NCI-H187 (cell line): ENCODE data around the gene MFSD6.
A peak's percentile ranks its signal among the peaks of the same experiment; 100 is the strongest.
"Not testable (repeated sequence)": the region's sequence is repeated elsewhere in the genome, so short reads cannot be mapped to it uniquely, and the experiment has no call there.

ENCODE experiments used
- DNase-seq, 2 experiments: peaks; one replicate each; lab custom pipeline; 2025; lab: John Stamatoyannopoulos, UW

MFSD6 gene

DNA sequence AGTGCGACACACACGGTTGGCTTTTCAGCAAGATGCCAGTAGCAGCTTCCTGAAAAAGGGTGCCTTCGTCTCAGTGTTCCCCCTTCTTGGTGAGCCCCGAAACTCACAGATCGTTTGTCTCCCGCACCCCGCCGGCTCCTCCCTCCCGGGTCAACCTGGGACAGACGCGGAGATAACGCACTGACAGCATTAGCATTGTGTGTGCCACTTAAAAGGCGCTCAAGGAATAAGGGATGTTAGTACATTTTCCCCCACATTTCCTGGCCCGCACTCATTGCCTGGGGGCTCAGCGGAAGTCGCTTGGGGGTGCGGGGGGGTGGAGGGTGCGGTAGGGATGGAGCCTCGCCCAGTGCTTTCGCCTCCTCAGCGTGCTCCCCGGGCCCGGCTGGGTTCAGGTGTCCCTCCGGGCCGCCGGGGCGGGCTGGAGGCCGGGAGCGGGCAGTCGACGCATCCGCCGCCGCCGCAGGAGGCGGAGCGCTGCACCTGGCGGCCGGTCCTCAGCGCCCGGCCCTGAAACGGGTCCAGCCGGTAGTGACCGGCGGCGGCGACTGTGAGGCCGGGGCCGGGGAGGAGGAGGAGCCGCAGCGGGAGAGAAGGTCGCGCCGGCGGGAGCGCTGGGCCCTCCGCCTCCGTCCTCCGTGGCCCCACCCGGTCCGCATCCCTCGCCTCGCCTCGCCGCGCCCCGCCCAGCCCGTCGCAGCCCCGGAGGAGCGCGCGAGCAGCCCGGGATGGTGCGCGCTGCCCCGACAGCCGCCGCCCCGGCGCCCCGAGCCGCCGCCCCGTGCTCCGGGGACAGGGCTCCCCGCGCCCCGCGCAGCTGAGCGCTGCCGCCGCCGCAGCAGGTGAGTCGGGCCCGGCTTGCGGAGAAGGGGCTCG lies at the start of gene MFSD6:
TSS of gene MFSD6 (plus strand) at position 694 of the 876 bp plus-strand sequence. CDS start 27,675 bp downstream, outside the sequence.
- peak in 1 of 2 experiments; percentile 15 for DNase-seq

DNA sequence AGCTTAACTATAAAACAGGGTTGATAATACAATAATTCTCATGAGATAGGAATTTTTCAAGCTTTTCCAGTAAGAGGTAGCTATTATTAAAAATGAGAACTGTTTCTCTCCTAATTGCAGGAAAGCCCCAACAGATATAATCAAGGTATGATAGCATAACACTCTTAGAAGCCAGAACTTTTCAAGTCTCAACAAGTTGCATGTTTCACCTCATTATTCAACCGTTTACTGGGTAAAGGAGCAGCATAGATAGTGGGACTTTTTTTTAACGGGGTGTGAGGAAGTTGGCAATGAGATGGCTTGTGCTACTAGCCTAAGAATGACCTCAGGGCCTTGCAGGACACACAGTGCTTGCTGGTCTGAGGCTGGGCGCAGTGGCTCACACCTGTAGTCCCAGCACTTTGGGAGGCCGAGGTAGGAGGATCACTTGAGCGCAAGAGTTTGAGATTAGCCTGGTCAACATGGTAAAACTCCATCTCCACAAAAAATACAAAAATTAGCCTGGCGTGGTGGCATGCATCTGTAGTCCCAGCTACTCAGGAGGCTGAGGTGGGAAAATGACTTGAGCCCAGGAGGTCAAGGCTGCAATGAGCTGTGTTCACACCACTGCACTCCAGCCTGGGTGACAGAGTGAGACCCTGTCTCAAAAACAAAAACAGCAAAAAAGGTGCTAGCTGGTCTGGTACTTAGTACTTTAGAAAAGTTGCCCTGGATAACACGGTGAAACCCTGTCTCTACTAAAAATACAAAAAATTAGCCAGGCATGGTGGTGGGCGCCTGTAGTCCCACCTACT lies 49.3 kb upstream of the MFSD6 start:
- DNase-seq: not testable (repeated sequence)

DNA sequence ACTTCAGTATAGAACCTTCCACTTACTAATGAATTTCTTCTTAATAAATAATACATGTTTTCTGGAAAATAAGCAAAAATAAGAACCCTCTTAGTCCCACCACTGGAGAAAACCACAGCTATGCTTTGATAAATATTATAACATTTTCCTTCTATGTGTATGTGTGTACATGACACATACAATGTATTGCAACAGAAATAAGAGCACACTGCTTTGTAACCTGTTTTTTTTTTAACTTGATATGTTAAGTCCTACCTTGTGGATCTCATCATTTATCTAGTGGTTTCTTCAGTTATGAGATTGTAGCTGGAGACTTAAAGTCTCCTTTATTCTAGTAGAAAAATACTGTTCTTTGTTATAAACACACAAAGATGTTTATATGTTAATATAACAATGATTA lies 47.6 kb upstream of the MFSD6 start:
- DNase-seq: no peak

DNA sequence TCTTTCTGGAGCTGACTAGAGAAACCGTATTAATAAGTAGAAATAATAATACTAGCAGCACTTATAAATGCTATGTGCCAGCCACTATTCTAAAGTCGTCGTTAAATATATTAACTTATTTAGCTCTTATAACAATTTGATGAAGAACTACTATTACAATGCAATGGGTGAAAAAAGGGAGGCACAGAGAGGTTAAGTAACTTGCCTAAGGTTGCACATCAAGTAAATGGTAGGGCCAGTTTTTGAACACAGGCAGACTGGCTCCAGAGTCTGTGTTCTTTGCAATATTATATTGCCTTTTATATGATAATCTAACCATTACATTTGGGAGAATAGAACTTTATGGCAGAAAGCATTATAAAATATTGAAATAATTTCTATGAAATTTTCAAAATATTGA lies 47.2 kb upstream of the MFSD6 start:
- DNase-seq: no peak

DNA sequence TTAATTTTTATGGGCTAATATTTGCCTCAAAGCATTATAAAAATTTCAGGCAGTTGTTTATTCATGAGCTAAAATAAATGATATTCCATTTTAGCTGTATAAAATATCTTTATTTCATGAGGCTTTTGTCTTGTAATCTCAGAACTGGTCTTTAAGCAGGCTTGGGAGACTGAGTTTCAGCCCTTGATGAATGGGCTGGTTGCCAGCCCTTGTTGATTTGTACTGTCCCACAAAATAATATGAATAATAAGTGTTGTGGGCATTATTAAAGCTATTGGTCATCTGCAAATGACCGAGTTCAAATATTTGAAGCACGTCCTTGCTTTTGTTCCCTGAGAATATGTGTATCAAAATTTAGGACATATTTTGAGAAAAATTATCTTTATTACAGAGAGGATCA lies 46.6 kb upstream of the MFSD6 start:
- DNase-seq: no peak

DNA sequence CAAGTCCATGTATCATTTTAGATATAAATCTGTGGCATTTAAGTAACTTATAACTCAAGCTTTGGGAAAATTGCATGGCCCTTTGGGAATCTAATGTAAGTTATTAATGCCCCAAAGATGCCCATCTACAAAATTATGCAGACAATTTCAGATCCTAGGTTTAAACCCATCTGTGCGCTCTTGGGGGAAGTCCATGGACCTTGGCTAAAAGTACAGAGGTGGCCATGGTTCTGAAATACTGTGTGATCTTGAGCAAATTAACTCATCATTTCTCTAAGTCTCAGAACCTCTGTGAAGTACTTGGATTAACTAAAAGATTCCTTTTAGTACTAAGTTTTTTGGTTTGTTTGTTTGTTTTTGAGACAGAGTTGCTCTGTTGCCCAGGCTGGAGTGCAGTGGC lies 45.3 kb upstream of the MFSD6 start:
- DNase-seq: no peak

DNA sequence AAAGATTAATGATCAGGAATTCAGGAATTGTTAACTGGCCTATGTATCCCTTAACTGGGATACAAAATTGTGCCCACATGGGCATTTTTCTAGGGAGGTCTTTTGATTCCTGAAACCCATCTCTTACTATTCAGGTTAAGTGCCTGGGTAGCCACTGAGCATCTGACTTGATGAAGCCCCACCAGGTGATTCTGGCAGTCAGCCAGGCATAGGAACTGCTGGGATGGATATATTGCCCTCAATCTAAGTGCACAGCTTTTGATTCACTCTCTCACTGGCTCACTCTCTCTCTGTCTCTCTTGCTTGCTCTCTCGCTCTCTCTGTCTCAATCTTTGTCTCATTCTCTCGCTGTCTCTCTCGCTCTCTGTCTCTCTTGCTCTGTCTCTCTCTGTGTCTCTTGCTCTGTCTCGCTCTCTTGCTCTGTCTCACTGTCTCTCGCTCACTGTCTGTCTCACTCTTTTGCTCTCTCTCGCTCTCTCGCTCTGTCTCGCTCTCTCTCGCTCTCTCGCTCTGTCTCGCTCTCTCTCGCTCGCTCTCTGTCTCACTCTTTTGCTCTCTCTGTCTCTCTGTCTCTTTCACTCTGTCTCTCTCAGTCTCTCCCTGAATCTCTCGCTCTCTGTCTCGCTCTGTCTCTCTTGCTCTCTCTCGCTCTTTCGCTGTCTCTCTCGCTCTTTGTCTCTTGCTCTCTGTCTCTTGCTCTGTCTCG lies 42.5 kb upstream of the MFSD6 start:
- no peak for DNase-seq

DNA sequence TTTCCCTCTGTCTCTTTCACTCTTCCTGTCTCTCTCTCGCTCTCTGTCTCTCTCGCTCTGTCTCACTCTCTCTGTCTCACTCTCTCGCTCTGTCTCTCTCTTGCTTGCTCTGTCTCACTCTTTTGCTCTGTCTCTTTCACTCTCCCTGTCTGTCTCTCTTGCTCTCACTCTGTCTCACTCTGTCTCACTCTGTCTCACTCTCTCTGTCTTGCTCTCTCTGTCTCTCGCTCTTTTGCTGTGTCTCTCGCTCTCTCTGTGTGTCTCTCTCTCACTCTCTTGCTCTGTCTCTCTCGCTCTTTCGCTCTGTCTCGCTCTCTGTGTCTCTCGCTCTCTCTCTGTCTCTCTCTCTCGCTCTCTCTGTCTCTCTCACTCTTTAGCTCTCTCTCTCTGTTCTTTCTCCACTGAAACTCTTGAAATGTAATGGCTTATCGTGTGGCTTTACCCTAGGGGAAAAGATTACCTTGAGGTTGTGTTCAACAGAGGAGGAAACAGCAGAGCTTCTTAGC lies 41.9 kb upstream of the MFSD6 start:
- no peak for DNase-seq

DNA sequence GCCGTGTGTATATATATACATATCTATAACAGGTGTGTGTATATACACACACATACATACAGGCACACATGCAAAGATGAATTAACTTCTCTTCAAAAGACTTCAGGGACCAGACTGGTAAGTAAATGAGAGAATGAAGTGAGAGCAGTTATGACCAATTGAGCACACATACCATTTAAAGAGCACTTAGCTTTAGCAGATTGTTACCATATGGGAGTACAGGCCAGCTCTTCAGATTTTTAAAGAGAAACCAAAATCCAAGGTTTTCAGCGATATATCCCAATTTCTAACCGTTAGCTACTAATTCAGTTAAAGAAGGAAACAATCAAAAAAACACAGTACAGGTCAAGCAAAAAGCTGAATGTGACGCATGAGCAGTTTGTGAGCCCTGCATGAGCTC lies 41.1 kb upstream of the MFSD6 start:
- no peak for DNase-seq

DNA sequence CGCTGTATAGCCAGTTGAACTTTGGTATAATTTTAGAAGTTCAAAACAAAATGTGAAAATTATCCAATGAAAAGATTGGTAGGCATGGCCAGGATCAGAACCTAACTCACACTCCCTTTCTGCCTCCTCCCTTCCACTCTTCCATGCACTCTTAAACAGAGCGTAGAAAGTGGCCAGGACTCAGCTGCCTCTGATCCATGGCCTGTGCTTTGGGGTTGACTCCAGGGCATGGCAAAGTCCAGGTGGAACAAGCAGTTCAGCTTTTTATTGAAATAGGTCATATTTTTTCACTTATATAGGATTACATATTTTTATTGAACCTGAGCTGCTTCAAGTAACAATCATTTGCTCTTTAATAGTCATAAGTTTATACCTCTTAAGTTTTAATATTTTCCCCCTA lies 38.5 kb upstream of the MFSD6 start:
- DNase-seq: no peak

DNA sequence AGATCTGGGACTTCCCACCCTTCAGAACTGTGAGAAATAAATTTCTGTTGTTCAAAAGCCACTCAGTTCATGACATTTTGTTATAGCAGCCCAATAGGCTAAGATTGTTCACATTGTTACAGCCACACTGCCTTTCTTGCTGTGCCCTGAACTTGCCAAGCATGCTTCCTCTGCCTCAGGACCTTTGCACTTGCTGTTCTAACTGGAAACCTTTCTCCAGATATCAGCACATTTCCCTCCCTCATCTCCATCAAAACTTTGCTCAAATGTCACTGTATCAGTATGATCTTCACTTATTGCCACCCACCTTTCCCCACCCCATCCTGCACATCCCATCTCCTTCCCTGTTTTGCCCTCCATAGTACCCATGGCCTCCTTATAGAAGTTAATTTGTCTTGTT lies 32.1 kb upstream of the MFSD6 start:
- no peak for DNase-seq

DNA sequence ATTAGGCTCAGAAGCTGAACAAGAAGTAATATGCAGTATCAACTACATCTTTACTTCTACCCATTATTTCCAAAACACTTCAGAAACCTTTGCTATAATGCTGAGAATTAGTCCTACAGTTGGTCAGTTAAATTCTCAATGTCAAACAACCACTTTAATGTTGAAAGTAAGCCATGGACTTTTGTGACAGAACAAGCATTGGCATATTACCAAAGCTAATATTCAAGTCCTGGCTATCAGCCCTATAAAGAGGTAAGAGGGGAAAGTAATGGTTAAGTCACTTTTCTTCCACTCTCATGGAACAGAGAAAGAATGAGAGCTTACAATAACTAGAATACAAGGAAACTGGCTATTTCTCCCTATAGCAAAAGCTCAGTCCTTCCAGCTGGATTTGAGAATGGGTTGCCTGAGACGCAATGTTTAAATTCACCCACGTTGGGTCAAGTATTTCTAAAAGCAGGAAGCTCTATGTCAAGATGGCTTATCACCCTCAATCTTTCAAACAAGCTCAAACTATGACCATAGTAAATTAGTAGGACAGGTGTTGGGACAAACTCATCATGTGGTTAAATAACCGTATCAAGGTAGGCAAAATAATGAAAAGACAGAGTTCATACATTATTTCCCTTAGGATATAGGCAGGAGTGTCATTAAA lies 31.4 kb upstream of the MFSD6 start:
- no peak for DNase-seq

DNA sequence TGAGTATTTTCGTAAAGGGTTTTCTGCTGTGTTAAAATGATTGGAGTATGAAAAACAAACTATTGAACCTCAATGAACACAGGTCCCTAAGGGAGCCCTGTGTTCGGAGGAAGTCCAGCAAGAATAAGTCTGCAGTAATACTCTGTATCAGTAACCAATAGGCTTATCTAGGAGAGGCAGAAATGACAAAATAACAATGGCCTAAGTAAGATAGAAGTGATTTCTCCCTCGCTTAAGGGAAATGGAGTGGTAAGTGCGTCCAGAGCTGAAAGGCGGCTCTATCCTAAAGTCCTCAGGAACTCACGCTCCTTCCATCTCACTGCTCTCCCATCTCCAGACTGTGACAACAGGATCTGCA lies 29.3 kb upstream of the MFSD6 start:
- DNase-seq: no peak

DNA sequence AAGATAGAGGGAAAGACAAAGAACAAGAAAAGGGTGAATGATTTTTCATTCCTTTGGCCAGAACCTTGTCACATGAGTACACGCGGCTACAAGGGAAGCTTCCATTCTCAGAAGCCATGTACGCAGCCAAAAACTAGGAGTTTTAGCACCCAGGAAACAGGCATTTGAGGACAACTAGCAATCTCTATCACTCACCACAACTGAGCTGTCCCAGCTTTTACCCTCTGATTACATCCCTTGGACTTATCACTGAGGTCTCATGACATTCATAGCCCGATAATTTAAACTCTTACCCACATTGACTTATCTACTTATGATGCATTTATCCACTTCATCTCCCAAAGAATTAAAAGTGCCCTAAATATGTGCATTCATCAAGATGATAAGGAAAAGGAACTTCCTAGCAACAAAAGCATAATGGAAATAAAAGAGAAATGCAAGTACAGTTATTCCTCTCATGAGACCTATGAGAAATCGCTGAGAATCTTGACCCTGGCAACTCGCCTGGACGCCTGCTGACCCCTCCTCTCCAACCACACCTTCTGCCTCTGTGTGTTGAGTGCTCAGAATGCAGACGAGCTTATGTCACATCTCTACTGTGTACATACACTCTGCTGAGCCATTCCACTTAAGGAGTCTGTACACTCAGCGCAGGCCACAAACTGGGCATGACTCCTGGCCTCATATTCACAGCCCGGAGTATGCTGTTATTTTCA lies 28.7 kb upstream of the MFSD6 start:
- no peak for DNase-seq

DNA sequence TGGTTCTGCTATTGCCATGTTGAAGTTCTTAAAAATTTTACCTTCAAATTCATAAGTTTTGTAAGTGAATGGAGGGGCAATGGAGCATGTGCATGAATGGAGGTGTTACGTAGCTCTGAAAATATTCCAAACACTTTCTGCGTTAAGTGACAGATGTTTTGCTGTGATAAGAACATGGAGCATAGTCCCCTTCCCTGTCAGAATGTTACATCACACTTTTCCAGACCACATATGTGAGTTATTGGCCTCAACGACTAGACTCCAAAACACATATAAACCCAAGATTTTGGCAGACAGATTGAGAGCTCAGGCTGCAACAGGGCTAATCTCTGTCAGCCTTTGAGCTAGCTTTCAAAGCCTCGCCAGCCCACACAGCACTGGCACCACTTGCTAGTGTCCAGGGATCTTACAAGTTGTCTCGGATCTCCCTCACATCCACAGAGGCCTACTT lies 27.2 kb upstream of the MFSD6 start:
- DNase-seq: no peak

DNA sequence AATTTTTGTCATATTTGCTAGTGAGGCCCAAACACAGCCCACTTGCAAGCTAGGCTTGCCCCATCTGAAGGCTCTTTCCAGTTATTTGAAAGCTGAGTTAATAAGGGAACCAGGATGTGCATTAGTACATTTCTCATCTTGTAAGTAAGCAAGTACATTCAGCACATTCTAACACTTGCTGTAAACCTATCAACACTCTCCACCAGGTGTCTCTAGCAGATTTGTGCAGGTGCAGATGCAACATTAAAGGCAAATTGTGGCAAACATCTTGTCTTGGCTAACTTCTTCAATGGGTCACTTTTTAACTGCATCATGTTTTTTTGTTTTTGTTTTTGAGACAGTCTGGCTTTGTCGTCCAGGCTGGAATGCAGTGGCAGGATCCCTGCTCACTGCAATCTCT lies 25.3 kb upstream of the MFSD6 start:
- DNase-seq: no peak

DNA sequence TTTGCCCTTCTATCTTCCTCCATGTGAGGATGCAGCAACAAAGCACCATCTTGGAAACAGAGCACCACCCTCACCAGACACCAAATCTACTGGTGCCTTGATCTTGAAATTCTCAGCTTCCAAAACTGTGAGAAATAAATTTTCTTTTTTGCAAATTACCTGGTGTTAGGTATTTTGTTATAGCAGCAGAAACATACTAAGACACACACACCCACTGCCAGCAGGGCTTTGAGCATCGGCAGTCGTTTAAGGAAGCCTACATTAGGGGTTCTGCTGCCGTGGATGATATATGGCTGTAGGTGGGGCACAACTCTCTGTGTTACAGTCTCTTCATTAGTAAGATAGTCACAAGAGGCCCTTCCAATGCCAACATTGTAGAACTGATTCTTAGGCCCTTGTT lies 20.7 kb upstream of the MFSD6 start:
- DNase-seq: no peak

DNA sequence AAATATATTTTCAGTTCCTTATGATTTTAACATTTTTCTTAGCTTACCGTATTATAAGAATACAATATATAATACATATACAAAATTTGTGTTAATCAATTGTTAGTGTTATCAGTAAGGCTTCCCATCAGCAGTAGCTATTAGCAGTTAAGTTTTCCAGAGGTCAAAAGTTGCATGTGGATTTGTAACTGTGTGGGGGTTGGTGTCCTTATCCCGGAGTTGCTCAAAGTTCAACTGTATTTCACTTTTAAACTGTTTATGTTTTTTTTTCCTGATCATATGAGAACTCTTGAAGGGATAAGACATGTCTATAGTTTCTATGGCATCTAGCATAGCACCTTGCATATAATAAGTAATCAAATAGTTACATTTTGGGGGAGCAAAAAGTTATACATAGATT lies 11.9 kb upstream of the MFSD6 start:
- no peak for DNase-seq

DNA sequence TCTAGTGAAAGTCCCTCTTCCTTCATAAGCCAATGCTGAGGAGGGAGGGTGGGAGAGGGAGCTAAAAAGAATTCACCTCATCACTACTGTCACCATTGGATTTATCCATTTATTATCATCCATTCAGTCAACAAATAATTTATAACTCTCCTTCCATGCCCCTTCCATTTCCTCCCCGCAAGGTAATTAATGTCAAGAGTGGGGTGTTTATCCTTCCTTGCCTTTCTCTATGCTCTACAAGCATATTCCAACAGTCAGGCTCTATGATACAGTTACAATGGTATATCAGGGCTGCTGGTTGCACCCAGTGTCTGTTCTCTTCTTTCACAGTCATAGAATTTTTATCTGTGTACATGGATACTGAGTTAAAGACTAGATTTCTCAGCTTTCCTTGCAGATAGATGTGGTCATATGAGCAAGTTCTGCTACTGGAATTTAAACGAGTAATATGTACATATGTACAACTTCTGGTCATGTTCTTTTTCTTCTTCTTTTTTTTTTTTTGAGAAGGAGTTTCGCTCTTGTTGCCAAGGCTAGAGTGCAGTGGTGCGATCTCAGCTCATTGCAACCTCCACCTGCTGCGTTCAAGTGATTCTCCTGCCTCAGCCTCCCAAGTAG lies 5.1 kb upstream of the MFSD6 start:
- no peak for DNase-seq

DNA sequence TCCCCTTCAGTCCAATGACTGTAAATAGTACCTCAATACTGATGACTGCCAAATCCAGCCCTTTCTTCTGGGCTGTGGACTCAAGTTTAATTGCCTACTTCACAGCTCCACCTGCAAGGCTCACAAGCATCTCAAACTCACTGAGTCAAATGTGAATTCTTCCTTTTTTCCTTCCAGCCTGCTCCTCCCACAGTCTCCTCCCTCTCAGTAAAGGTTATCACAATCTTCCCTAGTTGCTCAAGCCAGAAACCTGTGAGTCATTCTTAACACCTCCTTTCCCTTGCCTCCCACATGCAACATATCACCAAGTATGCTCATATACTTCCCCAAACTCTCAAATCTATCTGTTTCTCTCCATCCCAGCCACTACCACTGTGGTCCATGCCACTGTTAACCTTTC lies 3.7 kb upstream of the MFSD6 start:
- no peak for DNase-seq

DNA sequence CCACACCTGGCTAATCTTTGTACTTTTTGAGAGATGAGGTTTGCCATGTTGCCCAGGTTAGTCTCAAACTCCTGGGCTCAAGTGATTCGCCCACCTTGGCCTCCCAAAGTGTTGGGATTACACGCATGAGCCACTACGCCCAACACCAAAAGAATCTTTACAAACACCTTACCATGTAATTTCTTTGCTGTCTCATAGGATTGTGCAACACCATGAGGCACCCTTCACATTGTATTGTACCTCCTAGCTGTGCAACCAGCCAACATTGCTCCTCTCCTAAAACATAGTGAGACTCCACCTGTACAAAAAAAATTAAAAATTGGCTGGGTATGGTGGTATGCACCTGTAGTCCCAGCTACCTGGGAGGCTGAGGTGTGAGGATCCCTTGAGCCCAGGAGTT lies 3.1 kb upstream of the MFSD6 start:
- no peak for DNase-seq
